GM23338 (cell line): Measurements from ENCODE around the gene FKBP1A. TPM values are rescaled to one million over a fixed set of nuclear protein-coding genes. Genes with fewer than 3 reads are reported as not detected.
A peak's percentile ranks its signal among the peaks of the same experiment; 100 is the strongest.

Experiments used
- ATAC-seq: fragments of 200-7000 bp; cut with Tn5 transposase; 3 replicates; pipeline ENCODE4 v1.9.1; 2020
- DNase-seq: peaks from one replicate; pipeline ENCODE4 v3.0.0-alpha.2; 2015; ENCODE audit warnings: low spot score
- H2AFZ ChIP-seq: fragments of 200-600 bp; sonication (generic); 2 replicates; pipeline ENCODE4 v1.8.0; 2016; ENCODE audit warnings: antibody characterized with exemption, mild to moderate bottlenecking, moderate library complexity
- H3F3A ChIP-seq: fragments of 200-600 bp; sonication (generic); replicated peaks from 2 replicates; pipeline ENCODE4 v1.8.0; 2017; ENCODE audit warnings: antibody characterized with exemption, mixed run types, low read depth
- H3K27ac ChIP-seq: fragments of 200-600 bp; sonication (generic); 2 replicates; pipeline ENCODE4 v1.6.1; 2016; ENCODE audit warnings: low read depth
- H3K27me3 ChIP-seq: fragments of 200-600 bp; sonication (generic); 2 replicates; pipeline ENCODE4 v1.8.0; 2016; ENCODE audit warnings: mild to moderate bottlenecking, mixed run types, moderate library complexity; ENCODE audit not compliant: insufficient read depth
- H3K36me3 ChIP-seq: fragments of 200-600 bp; sonication (generic); 2 replicates; pipeline ENCODE4 v1.8.0; 2016; ENCODE audit warnings: mild to moderate bottlenecking; ENCODE audit not compliant: insufficient read depth
- H3K4me1 ChIP-seq: fragments of 200-600 bp; sonication (generic); 2 replicates; pipeline ENCODE4 v1.8.0; 2016; ENCODE audit warnings: mild to moderate bottlenecking, moderate library complexity; ENCODE audit not compliant: insufficient read depth
- H3K4me2 ChIP-seq: fragments of 200-600 bp; sonication (generic); 2 replicates; pipeline ENCODE4 v1.7.1; 2017; ENCODE audit warnings: mixed run types
- H3K4me3 ChIP-seq: fragments of 200-600 bp; sonication (generic); 2 replicates; pipeline ENCODE4 v1.6.1; 2016; ENCODE audit warnings: mixed run types
- H3K79me2 ChIP-seq: fragments of 200-600 bp; sonication (generic); replicated peaks from 2 replicates; pipeline ENCODE4 v1.8.0; 2017; ENCODE audit warnings: mild to moderate bottlenecking; ENCODE audit not compliant: insufficient read depth
- H3K9me2 ChIP-seq: fragments of 200-600 bp; sonication (generic); 2 replicates; pipeline ENCODE4 v1.8.0; 2017; ENCODE audit not compliant: insufficient read depth
- H4K20me1 ChIP-seq: fragments of 200-600 bp; sonication (generic); replicated peaks from 2 replicates; pipeline ENCODE4 v1.8.0; 2017; ENCODE audit warnings: mild to moderate bottlenecking; ENCODE audit not compliant: insufficient read depth
- H3K27ac Mint-ChIP-seq: 2 replicates; pipeline ENCODE4 v1.8.0; 2020; ENCODE audit warnings: inconsistent platforms, mild to moderate bottlenecking, moderate library complexity, mixed read lengths
- H3K27me3 Mint-ChIP-seq: 3 replicates; pipeline ENCODE4 v1.8.0; 2022; ENCODE audit warnings: low read depth, mild to moderate bottlenecking, moderate library complexity, mixed read lengths, inconsistent platforms; ENCODE audit not compliant: insufficient read depth, poor library complexity
- H3K36me3 Mint-ChIP-seq: 3 replicates; pipeline ENCODE4 v1.8.0; 2021; ENCODE audit warnings: low read depth, mild to moderate bottlenecking, inconsistent platforms, moderate library complexity, mixed read lengths
- H3K4me1 Mint-ChIP-seq: 3 replicates; pipeline ENCODE4 v1.8.0; 2020; ENCODE audit warnings: mild to moderate bottlenecking, inconsistent platforms, mixed read lengths
- H3K4me3 Mint-ChIP-seq: 3 replicates; pipeline ENCODE4 v1.8.0; 2021; ENCODE audit warnings: moderate library complexity, mild to moderate bottlenecking, inconsistent platforms, mixed read lengths
- H3K9me3 Mint-ChIP-seq: 3 replicates; pipeline ENCODE4 v1.8.0; 2020; ENCODE audit warnings: moderate library complexity, mild to moderate bottlenecking, inconsistent platforms, mixed read lengths
- CREB1 ChIP-seq: fragments of 250-450 bp; sonication (Bioruptor Pico); IDR thresholded peaks from 2 replicates; pipeline ENCODE4 v1.5.0; 2020; ENCODE audit warnings: low read depth, mild to moderate bottlenecking, moderate library complexity
- EZH2 ChIP-seq: fragments of 200-600 bp; sonication (generic); IDR thresholded peaks from one replicate; pipeline ENCODE4 v1.8.0; 2017; ENCODE audit warnings: antibody characterized with exemption, mild to moderate bottlenecking, low read depth; ENCODE audit not compliant: unreplicated experiment
- EZH2phosphoT487 ChIP-seq: fragments of 200-600 bp; sonication (generic); IDR thresholded peaks from one replicate; pipeline ENCODE4 v1.8.1; 2018; ENCODE audit warnings: antibody characterized with exemption; ENCODE audit not compliant: unreplicated experiment
- JUNB ChIP-seq: IDR thresholded peaks from one replicate; pipeline ENCODE4 v1.6.1; 2016; ENCODE audit warnings: antibody characterized with exemption; ENCODE audit not compliant: unreplicated experiment
- NANOG ChIP-seq: IDR thresholded peaks from 2 replicates; pipeline ENCODE4 v1.6.1; 2016; ENCODE audit warnings: antibody characterized with exemption, borderline replicate concordance
- POLR2AphosphoS5 ChIP-seq: IDR thresholded peaks from 2 replicates; pipeline ENCODE4 v1.6.1; 2016; ENCODE audit warnings: antibody characterized with exemption, low read depth
- STAT1 ChIP-seq: IDR thresholded peaks from one replicate; pipeline ENCODE4 v1.6.1; 2016; ENCODE audit warnings: antibody characterized with exemption; ENCODE audit not compliant: unreplicated experiment
- ZNF114 ChIP-seq: fragments of 250-450 bp; sonication (Bioruptor Pico); IDR thresholded peaks from 2 replicates; pipeline ENCODE4 v1.5.0; 2020; ENCODE audit warnings: mild to moderate bottlenecking, moderate library complexity
- ZNF331 ChIP-seq: fragments of 250-450 bp; sonication (Bioruptor Pico); IDR thresholded peaks from 2 replicates; pipeline ENCODE4 v1.5.0; 2020; ENCODE audit warnings: low read depth, mild to moderate bottlenecking, moderate library complexity
- polyA plus RNA-seq: library from polyadenylated mRNA; unstranded; fragments of >200 nt; fragmentation: Nextera tagmentation; extraction: Ambion mirVana; gene quantifications from 2 replicates; pipeline ENCODE4 v1.2.1, GENCODE V29; 2016
- total RNA-seq: library from RNA; depleted of rRNA; stranded (reverse); fragments of >200 nt; shearing (Covaris generic); gene quantifications from 2 replicates; pipeline ENCODE4 v1.2.3, GENCODE V29; 2014
- TF ChIP-seq, protein P1 (sequence below): IDR thresholded peaks from 2 replicates; pipeline ENCODE4 v1.6.1; 2016; ENCODE audit warnings: antibody characterized with exemption
- TF ChIP-seq, protein P2 (sequence below): fragments of 250-450 bp; sonication (Bioruptor Pico); IDR thresholded peaks from 2 replicates; pipeline ENCODE4 v1.5.0; 2020; ENCODE audit warnings: mild to moderate bottlenecking, moderate library complexity
- TF ChIP-seq, protein P3 (sequence below): IDR thresholded peaks from one replicate; pipeline ENCODE4 v1.6.1; 2018; ENCODE audit warnings: antibody characterized with exemption; ENCODE audit not compliant: unreplicated experiment
- TF ChIP-seq, protein P4 (sequence below), 2 experiments: fragments of 200-600 bp in 1 of 2; sonication (generic) in 1 of 2; conservative IDR thresholded peaks; 2 replicates each; pipeline versions ENCODE4 v1.5.1 to v1.6.1; 2016 to 2017; ENCODE audit warnings: antibody characterized with exemption in 2 of 2, low read depth in 2 of 2, mild to moderate bottlenecking in 2 of 2, moderate library complexity in 1 of 2

FKBP1A gene
- total and polyA plus RNA-seq, 2 experiments from 2014 or later = 171 to 350 TPM

DNA sequence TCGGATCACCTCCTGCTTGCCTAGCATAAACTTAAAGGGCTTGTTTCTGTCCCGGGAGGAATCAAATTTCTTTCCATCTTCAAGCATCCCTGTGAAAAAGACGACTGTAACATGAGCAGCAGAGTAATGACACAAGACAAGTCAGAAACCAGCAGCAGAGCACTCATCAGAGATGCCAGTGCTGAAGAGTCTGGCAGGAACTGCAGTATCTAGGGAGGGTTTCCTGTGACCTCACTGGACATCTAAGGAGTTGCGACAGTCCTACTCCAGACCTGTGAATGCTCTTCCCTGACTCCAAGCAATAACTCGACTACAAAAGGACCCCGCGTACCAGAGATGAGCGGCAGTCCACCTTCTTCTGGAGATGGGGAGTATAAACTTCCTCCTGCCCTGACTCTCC is 17.3 kb downstream of the FKBP1A start:
- H3K36me3 ChIP-seq = peaks cover 10% of the 10 kb centered on the region
- Mint-ChIP-seq H3K4me1 (peaks cover 45% of the 10 kb centered on the region), H3K27ac (no peak overlapping the region), H3K4me3 (no peak overlapping the region), H3K9me3 (no peaks in the 10 kb centered on the region), H3K36me3 (peaks cover 24% of the 10 kb centered on the region), H3K27me3 (no peaks in the 10 kb centered on the region)
- H3K4me2 ChIP-seq = no peak overlapping the region
- peaks cover 14% of the 10 kb centered on the region; the same call in 1 of the 2 replicates for H3K4me1 ChIP-seq
- H3K9me2 ChIP-seq = no peaks in the 10 kb centered on the region
- DNase-seq = no peak
- TF ChIP-seq POLR2AphosphoS5 (no peak), JUNB (no peak), EZH2phosphoT487 (no peak), CREB1 (no peak), NANOG (no peak), STAT1 (no peak), EZH2 (no peak), ZNF331 (no peak), ZNF114 (CRISPR knock-in tag) (no peak)
- TF ChIP-seq, protein P1, sequence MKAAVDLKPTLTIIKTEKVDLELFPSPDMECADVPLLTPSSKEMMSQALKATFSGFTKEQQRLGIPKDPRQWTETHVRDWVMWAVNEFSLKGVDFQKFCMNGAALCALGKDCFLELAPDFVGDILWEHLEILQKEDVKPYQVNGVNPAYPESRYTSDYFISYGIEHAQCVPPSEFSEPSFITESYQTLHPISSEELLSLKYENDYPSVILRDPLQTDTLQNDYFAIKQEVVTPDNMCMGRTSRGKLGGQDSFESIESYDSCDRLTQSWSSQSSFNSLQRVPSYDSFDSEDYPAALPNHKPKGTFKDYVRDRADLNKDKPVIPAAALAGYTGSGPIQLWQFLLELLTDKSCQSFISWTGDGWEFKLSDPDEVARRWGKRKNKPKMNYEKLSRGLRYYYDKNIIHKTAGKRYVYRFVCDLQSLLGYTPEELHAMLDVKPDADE = no peak
- TF ChIP-seq, protein P2, sequence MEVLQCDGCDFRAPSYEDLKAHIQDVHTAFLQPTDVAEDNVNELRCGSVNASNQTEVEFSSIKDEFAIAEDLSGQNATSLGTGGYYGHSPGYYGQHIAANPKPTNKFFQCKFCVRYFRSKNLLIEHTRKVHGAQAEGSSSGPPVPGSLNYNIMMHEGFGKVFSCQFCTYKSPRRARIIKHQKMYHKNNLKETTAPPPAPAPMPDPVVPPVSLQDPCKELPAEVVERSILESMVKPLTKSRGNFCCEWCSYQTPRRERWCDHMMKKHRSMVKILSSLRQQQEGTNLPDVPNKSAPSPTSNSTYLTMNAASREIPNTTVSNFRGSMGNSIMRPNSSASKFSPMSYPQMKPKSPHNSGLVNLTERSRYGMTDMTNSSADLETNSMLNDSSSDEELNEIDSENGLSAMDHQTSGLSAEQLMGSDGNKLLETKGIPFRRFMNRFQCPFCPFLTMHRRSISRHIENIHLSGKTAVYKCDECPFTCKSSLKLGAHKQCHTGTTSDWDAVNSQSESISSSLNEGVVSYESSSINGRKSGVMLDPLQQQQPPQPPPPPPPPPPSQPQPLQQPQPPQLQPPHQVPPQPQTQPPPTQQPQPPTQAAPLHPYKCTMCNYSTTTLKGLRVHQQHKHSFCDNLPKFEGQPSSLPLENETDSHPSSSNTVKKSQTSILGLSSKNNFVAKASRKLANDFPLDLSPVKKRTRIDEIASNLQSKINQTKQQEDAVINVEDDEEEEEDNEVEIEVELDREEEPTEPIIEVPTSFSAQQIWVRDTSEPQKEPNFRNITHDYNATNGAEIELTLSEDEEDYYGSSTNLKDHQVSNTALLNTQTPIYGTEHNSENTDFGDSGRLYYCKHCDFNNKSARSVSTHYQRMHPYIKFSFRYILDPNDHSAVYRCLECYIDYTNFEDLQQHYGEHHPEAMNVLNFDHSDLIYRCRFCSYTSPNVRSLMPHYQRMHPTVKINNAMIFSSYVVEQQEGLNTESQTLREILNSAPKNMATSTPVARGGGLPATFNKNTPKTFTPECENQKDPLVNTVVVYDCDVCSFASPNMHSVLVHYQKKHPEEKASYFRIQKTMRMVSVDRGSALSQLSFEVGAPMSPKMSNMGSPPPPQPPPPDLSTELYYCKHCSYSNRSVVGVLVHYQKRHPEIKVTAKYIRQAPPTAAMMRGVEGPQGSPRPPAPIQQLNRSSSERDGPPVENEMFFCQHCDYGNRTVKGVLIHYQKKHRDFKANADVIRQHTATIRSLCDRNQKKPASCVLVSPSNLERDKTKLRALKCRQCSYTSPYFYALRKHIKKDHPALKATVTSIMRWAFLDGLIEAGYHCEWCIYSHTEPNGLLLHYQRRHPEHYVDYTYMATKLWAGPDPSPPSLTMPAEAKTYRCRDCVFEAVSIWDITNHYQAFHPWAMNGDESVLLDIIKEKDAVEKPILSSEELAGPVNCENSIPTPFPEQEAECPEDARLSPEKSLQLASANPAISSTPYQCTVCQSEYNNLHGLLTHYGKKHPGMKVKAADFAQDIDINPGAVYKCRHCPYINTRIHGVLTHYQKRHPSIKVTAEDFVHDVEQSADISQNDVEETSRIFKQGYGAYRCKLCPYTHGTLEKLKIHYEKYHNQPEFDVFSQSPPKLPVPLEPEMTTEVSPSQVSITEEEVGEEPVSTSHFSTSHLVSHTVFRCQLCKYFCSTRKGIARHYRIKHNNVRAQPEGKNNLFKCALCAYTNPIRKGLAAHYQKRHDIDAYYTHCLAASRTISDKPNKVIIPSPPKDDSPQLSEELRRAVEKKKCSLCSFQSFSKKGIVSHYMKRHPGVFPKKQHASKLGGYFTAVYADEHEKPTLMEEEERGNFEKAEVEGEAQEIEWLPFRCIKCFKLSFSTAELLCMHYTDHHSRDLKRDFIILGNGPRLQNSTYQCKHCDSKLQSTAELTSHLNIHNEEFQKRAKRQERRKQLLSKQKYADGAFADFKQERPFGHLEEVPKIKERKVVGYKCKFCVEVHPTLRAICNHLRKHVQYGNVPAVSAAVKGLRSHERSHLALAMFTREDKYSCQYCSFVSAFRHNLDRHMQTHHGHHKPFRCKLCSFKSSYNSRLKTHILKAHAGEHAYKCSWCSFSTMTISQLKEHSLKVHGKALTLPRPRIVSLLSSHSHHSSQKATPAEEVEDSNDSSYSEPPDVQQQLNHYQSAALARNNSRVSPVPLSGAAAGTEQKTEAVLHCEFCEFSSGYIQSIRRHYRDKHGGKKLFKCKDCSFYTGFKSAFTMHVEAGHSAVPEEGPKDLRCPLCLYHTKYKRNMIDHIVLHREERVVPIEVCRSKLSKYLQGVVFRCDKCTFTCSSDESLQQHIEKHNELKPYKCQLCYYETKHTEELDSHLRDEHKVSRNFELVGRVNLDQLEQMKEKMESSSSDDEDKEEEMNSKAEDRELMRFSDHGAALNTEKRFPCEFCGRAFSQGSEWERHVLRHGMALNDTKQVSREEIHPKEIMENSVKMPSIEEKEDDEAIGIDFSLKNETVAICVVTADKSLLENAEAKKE (CRISPR knock-in tag) = no peak
- TF ChIP-seq, protein P3, sequence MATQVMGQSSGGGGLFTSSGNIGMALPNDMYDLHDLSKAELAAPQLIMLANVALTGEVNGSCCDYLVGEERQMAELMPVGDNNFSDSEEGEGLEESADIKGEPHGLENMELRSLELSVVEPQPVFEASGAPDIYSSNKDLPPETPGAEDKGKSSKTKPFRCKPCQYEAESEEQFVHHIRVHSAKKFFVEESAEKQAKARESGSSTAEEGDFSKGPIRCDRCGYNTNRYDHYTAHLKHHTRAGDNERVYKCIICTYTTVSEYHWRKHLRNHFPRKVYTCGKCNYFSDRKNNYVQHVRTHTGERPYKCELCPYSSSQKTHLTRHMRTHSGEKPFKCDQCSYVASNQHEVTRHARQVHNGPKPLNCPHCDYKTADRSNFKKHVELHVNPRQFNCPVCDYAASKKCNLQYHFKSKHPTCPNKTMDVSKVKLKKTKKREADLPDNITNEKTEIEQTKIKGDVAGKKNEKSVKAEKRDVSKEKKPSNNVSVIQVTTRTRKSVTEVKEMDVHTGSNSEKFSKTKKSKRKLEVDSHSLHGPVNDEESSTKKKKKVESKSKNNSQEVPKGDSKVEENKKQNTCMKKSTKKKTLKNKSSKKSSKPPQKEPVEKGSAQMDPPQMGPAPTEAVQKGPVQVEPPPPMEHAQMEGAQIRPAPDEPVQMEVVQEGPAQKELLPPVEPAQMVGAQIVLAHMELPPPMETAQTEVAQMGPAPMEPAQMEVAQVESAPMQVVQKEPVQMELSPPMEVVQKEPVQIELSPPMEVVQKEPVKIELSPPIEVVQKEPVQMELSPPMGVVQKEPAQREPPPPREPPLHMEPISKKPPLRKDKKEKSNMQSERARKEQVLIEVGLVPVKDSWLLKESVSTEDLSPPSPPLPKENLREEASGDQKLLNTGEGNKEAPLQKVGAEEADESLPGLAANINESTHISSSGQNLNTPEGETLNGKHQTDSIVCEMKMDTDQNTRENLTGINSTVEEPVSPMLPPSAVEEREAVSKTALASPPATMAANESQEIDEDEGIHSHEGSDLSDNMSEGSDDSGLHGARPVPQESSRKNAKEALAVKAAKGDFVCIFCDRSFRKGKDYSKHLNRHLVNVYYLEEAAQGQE = no peak
- TF ChIP-seq, protein P4, sequence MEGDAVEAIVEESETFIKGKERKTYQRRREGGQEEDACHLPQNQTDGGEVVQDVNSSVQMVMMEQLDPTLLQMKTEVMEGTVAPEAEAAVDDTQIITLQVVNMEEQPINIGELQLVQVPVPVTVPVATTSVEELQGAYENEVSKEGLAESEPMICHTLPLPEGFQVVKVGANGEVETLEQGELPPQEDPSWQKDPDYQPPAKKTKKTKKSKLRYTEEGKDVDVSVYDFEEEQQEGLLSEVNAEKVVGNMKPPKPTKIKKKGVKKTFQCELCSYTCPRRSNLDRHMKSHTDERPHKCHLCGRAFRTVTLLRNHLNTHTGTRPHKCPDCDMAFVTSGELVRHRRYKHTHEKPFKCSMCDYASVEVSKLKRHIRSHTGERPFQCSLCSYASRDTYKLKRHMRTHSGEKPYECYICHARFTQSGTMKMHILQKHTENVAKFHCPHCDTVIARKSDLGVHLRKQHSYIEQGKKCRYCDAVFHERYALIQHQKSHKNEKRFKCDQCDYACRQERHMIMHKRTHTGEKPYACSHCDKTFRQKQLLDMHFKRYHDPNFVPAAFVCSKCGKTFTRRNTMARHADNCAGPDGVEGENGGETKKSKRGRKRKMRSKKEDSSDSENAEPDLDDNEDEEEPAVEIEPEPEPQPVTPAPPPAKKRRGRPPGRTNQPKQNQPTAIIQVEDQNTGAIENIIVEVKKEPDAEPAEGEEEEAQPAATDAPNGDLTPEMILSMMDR (conservative IDR thresholded peaks at IDR 0.05; ENCODE audit: low read depth in 2 of 2) = no peak
- peak; percentile 32 for ATAC-seq
- no peaks in the 10 kb centered on the region for H3K27me3 ChIP-seq
- peaks cover 81% of the 10 kb centered on the region for H4K20me1 ChIP-seq
- no peak overlapping the region for H3K4me3 ChIP-seq
- H3F3A ChIP-seq = no peaks in the 10 kb centered on the region
- no peak overlapping the region for H2AFZ ChIP-seq
- H3K79me2 ChIP-seq = peaks cover 76% of the 10 kb centered on the region
- no peak overlapping the region for H3K27ac ChIP-seq
